Measurements from ENCODE around the gene MGP. TPM values are rescaled to one million over a fixed set of nuclear protein-coding genes. Genes with fewer than 3 reads are reported as not detected.

MGP gene
- under 1 TPM in 1 of 3 donors, not detected in 2; 0.51 TPM for polyA plus RNA-seq

DNA sequence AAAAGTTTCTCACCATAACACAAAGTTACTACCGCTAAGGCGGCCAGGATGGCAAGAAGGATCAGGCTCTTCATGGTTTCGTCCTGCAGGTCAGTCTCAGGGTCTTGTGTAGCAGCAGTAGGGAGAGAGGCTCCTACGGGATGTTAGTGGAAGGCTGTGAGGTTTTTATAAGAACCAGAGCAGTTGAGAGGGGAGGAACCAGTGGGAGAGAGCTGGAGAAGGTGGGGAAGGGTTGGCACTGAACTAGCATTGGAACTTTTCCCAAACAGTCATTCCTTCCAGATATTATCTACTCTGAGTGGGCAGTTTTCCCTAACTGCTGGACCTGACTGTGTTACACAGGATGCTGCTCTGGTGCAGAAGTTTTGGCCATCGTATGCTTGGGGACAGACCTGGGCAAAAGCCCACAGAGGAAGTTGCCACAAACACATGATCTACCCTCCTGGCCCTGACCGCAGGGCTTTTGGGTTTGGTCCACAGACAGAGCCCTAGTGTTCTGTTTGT lies at the start of gene MGP:
MGP (minus strand) TSS at position 137 of the 504 bp plus-strand sequence; CDS start at position 74, 63 bp downstream.
- H3K9me3 Mint-ChIP-seq = no peaks in the 10 kb centered on the region
- H3K27ac Mint-ChIP-seq = peak within 1 kb of the TSS in 2 of 6 donors; percentile 52 to 53
- peaks cover 6 to 39% (median 17%) of the 10 kb centered on the region in 3 donors for H3K27me3 Mint-ChIP-seq (ENCODE audit: low read depth in 3 of 3)
- peak; percentile 8 to 21 (median 13) for DNase-seq
- H3K4me3 Mint-ChIP-seq = peak within 1 kb of the TSS; percentile 51 to 72 (median 59)
- H3K4me1 Mint-ChIP-seq = peaks cover 27 to 32% of the 10 kb centered on the region in 2 donors
- no peaks in the 10 kb centered on the region for H3K36me3 Mint-ChIP-seq

GRCh38 chr12:14935031-14935430 lies 49.4 kb upstream of the MGP start:
- Mint-ChIP-seq H3K36me3 (peaks cover 12 to 40% (median 22%) of the 10 kb centered on the region in 3 donors), H3K9me3 (no peaks in the 10 kb centered on the region), H3K4me1 (peaks cover 8 to 27% of the 10 kb centered on the region in 2 donors), H3K27ac (peak overlapping the region in 3 of 6 donors; percentile 14 to 45 (median 20)), H3K4me3 (no peak overlapping the region), H3K27me3 (ENCODE audit: low read depth in 3 of 3) (peaks cover 0 to 6% (median 2%) of the 10 kb centered on the region in 3 donors)
- no peak for DNase-seq

GRCh38 chr12:14934511-14934910 lies 48.9 kb upstream of the MGP start:
- DNase-seq = no peak
- peak overlapping the region in 2 of 6 donors; percentile 14 to 20 for H3K27ac Mint-ChIP-seq
- H3K36me3 Mint-ChIP-seq = peaks cover 12 to 40% (median 22%) of the 10 kb centered on the region in 3 donors
- peaks cover 0 to 3% (median 2%) of the 10 kb centered on the region in 3 donors for H3K27me3 Mint-ChIP-seq (ENCODE audit: low read depth in 3 of 3)
- H3K4me1 Mint-ChIP-seq = peaks cover 8 to 22% of the 10 kb centered on the region in 2 donors
- no peaks in the 10 kb centered on the region for H3K9me3 Mint-ChIP-seq
- H3K4me3 Mint-ChIP-seq = no peak overlapping the region

GRCh38 chr12:14931791-14932560 lies 46.3 kb upstream of the MGP start:
- Mint-ChIP-seq H3K27me3 (ENCODE audit: low read depth in 3 of 3) (peaks cover 0 to 3% (median 0%) of the 10 kb centered on the region in 3 donors), H3K27ac (peak overlapping the region in 2 of 6 donors; percentile 19 to 42), H3K36me3 (peaks cover 23 to 56% (median 26%) of the 10 kb centered on the region in 3 donors), H3K4me3 (no peak overlapping the region), H3K4me1 (peaks cover 1% of the 10 kb centered on the region in 2 donors), H3K9me3 (no peaks in the 10 kb centered on the region)
- DNase-seq = no peak

DNA sequence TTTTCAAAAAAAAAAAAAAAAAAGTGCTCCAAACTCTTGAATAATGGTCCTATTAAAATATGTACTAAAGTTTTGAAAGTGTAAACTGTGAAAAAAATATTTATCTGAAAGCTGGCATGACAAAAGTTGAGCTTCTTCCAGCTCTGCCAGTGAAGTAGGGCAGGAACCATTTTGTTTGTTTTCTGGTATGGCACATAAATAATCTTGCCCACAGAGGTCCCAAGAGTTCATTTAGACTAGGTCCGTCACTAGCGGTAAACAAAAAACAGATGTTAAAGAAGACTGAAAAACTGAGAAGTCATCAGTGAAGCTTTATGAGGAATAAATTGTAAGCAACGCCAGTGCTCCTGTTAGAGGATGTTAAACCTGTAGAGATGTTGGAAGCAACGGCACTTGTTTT lies 45.7 kb upstream of the MGP start:
- no peak for DNase-seq
- peaks cover 23 to 56% (median 26%) of the 10 kb centered on the region in 3 donors for H3K36me3 Mint-ChIP-seq
- peaks cover 0 to 3% (median 0%) of the 10 kb centered on the region in 3 donors for H3K27me3 Mint-ChIP-seq (ENCODE audit: low read depth in 3 of 3)
- no peaks in the 10 kb centered on the region for H3K4me1 Mint-ChIP-seq
- no peak overlapping the region for H3K4me3 Mint-ChIP-seq
- no peaks in the 10 kb centered on the region for H3K9me3 Mint-ChIP-seq
- H3K27ac Mint-ChIP-seq = peak overlapping the region in 1 of 6 donors; percentile 19

- Mint-ChIP-seq H3K27ac (no peak overlapping the region), H3K36me3 (peaks cover 23 to 56% (median 26%) of the 10 kb centered on the region in 3 donors), H3K27me3 (ENCODE audit: low read depth in 3 of 3) (peaks cover 0 to 3% (median 0%) of the 10 kb centered on the region in 3 donors), H3K9me3 (no peaks in the 10 kb centered on the region), H3K4me1 (no peaks in the 10 kb centered on the region), H3K4me3 (no peak overlapping the region)
- no peak for DNase-seq
Measured at GRCh38 chr12:14930299-14930698, 44.6 kb upstream of the MGP start.

DNA sequence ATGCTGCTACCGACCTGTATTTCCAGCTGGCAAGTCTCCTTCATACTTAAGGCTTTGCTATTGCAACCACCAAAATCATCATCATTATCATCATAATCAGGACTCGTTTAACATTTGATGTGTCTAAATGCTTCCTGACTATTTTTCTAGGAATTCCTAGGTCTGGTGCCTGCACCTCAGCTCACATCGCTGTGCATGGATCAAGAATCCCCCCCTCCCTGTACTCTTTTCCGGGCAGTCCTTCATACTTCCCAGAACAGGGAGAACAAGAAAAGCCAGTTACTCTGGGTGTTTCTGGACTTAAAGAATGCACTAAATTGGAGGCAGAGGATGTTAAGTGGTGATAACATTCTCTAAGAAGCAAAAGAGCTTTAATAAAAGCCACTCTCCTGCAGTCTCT lies 43.3 kb upstream of the MGP start:
- Mint-ChIP-seq H3K36me3 (peaks cover 22 to 49% (median 24%) of the 10 kb centered on the region in 3 donors), H3K4me1 (no peaks in the 10 kb centered on the region), H3K27me3 (ENCODE audit: low read depth in 3 of 3) (peaks cover 0 to 3% (median 0%) of the 10 kb centered on the region in 3 donors), H3K27ac (no peak overlapping the region), H3K4me3 (no peak overlapping the region), H3K9me3 (no peaks in the 10 kb centered on the region)
- DNase-seq = no peak

- H3K9me3 Mint-ChIP-seq = no peaks in the 10 kb centered on the region
- no peak for DNase-seq
- H3K27ac Mint-ChIP-seq = peak overlapping the region in 1 of 6 donors; percentile 65
- no peaks in the 10 kb centered on the region for H3K4me1 Mint-ChIP-seq
- H3K27me3 Mint-ChIP-seq (ENCODE audit: low read depth in 3 of 3) = peaks cover 0 to 3% (median 0%) of the 10 kb centered on the region in 3 donors
- no peak overlapping the region for H3K4me3 Mint-ChIP-seq
- peaks cover 13 to 36% (median 21%) of the 10 kb centered on the region in 3 donors for H3K36me3 Mint-ChIP-seq
Measured at GRCh38 chr12:14927267-14927666, 41.6 kb upstream of the MGP start.

DNA sequence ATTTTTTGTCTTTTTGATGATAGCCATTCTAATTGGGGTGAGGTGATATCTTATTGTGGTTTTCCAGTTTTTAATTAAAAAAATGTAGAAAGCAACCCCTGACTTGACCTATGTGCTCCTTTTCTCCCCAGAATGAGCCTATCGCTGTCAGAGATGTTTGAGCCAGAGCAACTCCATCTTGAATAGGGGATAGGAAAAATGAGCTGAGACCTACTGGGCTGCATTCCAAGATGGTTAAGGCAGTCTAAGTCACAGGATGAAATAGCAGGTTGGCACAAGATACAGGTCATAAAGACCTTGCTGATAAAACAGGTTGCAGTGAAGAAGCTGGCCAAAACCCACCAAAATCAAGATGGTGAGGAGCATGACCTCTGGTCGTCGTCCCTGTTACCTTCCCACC lies 38.9 kb upstream of the MGP start:
- Mint-ChIP-seq H3K27ac (peak overlapping the region in 1 of 6 donors; percentile 9), H3K4me1 (peaks cover 18 to 22% of the 10 kb centered on the region in 2 donors), H3K4me3 (no peak overlapping the region), H3K9me3 (no peaks in the 10 kb centered on the region), H3K27me3 (ENCODE audit: low read depth in 3 of 3) (peaks cover 0 to 3% (median 0%) of the 10 kb centered on the region in 3 donors), H3K36me3 (peaks cover 24 to 34% (median 27%) of the 10 kb centered on the region in 3 donors)
- no peak for DNase-seq

DNA sequence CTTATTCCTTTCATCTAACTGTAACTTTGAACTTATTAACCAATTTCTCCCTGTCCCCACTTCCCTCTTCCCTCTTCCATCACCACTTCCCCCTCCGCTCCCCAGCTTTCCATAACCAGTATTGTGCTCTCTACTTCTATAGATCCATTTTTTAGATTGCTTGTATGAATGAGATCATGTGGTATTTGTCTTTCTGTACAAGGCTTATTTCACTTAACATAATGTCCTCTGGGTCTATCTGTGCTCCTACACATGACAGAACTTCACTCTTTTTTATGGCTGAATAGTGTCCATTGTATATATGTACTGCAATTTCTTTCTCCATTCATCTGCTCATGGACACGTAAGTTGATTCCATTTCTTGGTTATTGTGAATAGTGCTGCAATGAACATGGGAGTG lies 38.3 kb upstream of the MGP start:
- no peak overlapping the region for H3K4me3 Mint-ChIP-seq
- H3K9me3 Mint-ChIP-seq = no peaks in the 10 kb centered on the region
- H3K4me1 Mint-ChIP-seq = peaks cover 22 to 26% of the 10 kb centered on the region in 2 donors
- no peak for DNase-seq
- H3K27me3 Mint-ChIP-seq (ENCODE audit: low read depth in 3 of 3) = peaks cover 0 to 3% (median 0%) of the 10 kb centered on the region in 3 donors
- peaks cover 27 to 39% (median 28%) of the 10 kb centered on the region in 3 donors for H3K36me3 Mint-ChIP-seq
- H3K27ac Mint-ChIP-seq = peak overlapping the region in 1 of 6 donors; percentile 39

DNA sequence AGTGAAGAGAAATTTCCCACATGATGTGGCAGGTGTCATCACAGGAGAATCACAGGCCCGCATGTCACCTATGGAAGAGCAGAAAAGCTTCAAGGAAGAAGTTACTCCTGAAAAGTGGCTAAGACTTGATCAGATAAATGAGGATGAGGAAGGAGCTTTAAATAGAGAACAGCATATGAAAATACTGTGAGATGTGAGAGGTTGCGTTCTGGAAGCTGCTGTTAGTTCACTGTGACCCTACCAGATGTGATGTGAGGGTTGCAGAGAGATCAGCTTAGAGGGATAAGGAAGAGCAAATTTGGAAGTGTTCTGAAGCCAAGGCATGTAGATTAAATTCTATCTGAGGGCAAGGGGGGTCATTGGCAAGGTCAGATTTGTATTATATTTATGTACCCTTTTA lies 35.6 kb upstream of the MGP start:
- no peaks in the 10 kb centered on the region for H3K27me3 Mint-ChIP-seq (ENCODE audit: low read depth in 3 of 3)
- peak overlapping the region; percentile 4 to 75 (median 32) for H3K27ac Mint-ChIP-seq
- no peak overlapping the region for H3K4me3 Mint-ChIP-seq
- peaks cover 35 to 52% (median 37%) of the 10 kb centered on the region in 3 donors for H3K36me3 Mint-ChIP-seq
- H3K9me3 Mint-ChIP-seq = no peaks in the 10 kb centered on the region
- no peak for DNase-seq
- H3K4me1 Mint-ChIP-seq = peaks cover 25 to 26% of the 10 kb centered on the region in 2 donors

GRCh38 chr12:14920475-14921126 lies 34.9 kb upstream of the MGP start:
- peak overlapping the region in 1 of 5 donors; percentile 6 for H3K4me3 Mint-ChIP-seq
- peaks cover 25 to 26% of the 10 kb centered on the region in 2 donors for H3K4me1 Mint-ChIP-seq
- H3K9me3 Mint-ChIP-seq = no peaks in the 10 kb centered on the region
- DNase-seq = no peak
- peak overlapping the region; percentile 4 to 79 (median 40) for H3K27ac Mint-ChIP-seq
- peaks cover 35 to 52% (median 39%) of the 10 kb centered on the region in 3 donors for H3K36me3 Mint-ChIP-seq
- no peaks in the 10 kb centered on the region for H3K27me3 Mint-ChIP-seq (ENCODE audit: low read depth in 3 of 3)

- Mint-ChIP-seq H3K36me3 (peaks cover 44 to 57% (median 50%) of the 10 kb centered on the region in 3 donors), H3K4me3 (no peak overlapping the region), H3K27ac (peak overlapping the region in 3 of 6 donors; percentile 37 to 84 (median 79)), H3K27me3 (ENCODE audit: low read depth in 3 of 3) (no peaks in the 10 kb centered on the region), H3K9me3 (no peaks in the 10 kb centered on the region), H3K4me1 (peaks cover 25 to 26% of the 10 kb centered on the region in 2 donors)
- DNase-seq = no peak
Measured at GRCh38 chr12:14919455-14919854, 33.8 kb upstream of the MGP start.
